HCT116 (cell line): Measurements from ENCODE around the gene GUCY2D. TPM values are rescaled to one million over a fixed set of nuclear protein-coding genes. Genes with fewer than 3 reads are reported as not detected.

Experiments used
- ATAC-seq: fragments of 200-7000 bp; cut with Tn5 transposase; 2 replicates; pipeline ENCODE4 v1.9.1; 2020; ENCODE audit warnings: mild to moderate bottlenecking, moderate library complexity
- BruUV-seq: library from RNA; stranded (reverse); fragments of 400-500 nt; replicated peaks from 2 replicates; lab custom pipeline; 2021; lab: Mats Ljungman, UMichigan
- CTCF ChIA-PET: fragments of 300-600 bp; sonication (Branson Sonifier 250); formaldehyde crosslinking; loops from one replicate; lab custom pipeline; 2021; ENCODE audit warnings: antibody characterized with exemption; lab: Charles Lee
- POLR2A ChIA-PET: fragments of 300-600, 350-600 bp; sonication (Branson Sonifier 250); formaldehyde crosslinking; loops from one replicate; lab custom pipeline; 2021; ENCODE audit warnings: antibody characterized with exemption; lab: Charles Lee
- RAD21 ChIA-PET, 2 experiments: fragments of 300-600 bp; sonication (Branson Sonifier 250); formaldehyde crosslinking; loops; one replicate each; lab custom pipeline; 2023; ENCODE audit warnings: low total read pairs in 2 of 2; ENCODE audit not compliant: uncharacterized antibody in 2 of 2, unreplicated experiment in 2 of 2, low non-redundant PET in 1 of 2; lab: Charles Lee
- DNase-seq: peaks from one replicate; pipeline ENCODE4 v3.0.0-alpha.2; 2010; ENCODE audit warnings: low read depth, low spot score
- H2AFZ ChIP-seq: fragments of 200-600 bp; shearing (Covaris generic), sonication (generic); 2 replicates; pipeline ENCODE4 v1.6.1; 2017; ENCODE audit warnings: low read depth, mixed run types, mixed read lengths, antibody characterized with exemption, low read length; ENCODE audit not compliant: poor library complexity, severe bottlenecking
- H3K27ac ChIP-seq: 2 replicates; pipeline ENCODE4 v1.5.1; 2012; ENCODE audit warnings: low read depth, low read length
- H3K27me3 ChIP-seq: fragments of 200-600 bp; sonication (generic); 2 replicates; pipeline ENCODE4 v1.6.1; 2016; ENCODE audit warnings: mixed run types, low read length, mixed read lengths; ENCODE audit not compliant: insufficient read depth
- H3K36me3 ChIP-seq, 2 experiments: fragments of 200-500 bp in 1 of 2; fragments of 200-600 bp in 1 of 2; sonication (Bioruptor generic) in 1 of 2; sonication (generic) in 1 of 2; 2 replicates each; pipeline versions ENCODE4 v1.5.1 to v1.6.1; 2014 to 2016; ENCODE audit warnings: low read length in 2 of 2, inconsistent platforms in 1 of 2, mixed read lengths in 1 of 2, mixed run types in 1 of 2; ENCODE audit not compliant: insufficient read depth in 2 of 2, control insufficient read depth in 1 of 2
- H3K4me1 ChIP-seq, 2 experiments: fragments of 200-600 bp in 1 of 2; sonication (generic) in 1 of 2; 2 replicates each; pipeline versions ENCODE4 v1.5.1 to v1.6.1; 2012 to 2017; ENCODE audit warnings: low read length in 2 of 2, inconsistent platforms in 1 of 2, mild to moderate bottlenecking in 1 of 2, mixed read lengths in 1 of 2, mixed run types in 1 of 2, moderate library complexity in 1 of 2; ENCODE audit not compliant: insufficient read depth in 2 of 2, control insufficient read depth in 1 of 2
- H3K4me2 ChIP-seq: fragments of 200-600 bp; sonication (generic); 2 replicates; pipeline ENCODE4 v1.6.1; 2017; ENCODE audit warnings: mixed run types, low read length, mixed read lengths
- H3K4me3 ChIP-seq, 2 experiments: fragments of 200-600 bp in 1 of 2; sonication (generic) in 1 of 2; replicated peaks in 1 of 2; 2 replicates each; pipeline ENCODE4 v1.5.1; 2011 to 2016; ENCODE audit warnings: low read length in 2 of 2, control low read depth in 1 of 2, low read depth in 1 of 2, mild to moderate bottlenecking in 1 of 2, mixed read lengths in 1 of 2, mixed run types in 1 of 2
- H3K79me2 ChIP-seq: fragments of 200-600 bp; sonication (generic); 2 replicates; pipeline ENCODE4 v1.6.1; 2017; ENCODE audit warnings: mild to moderate bottlenecking, mixed run types, low read length, moderate library complexity, mixed read lengths; ENCODE audit not compliant: insufficient read depth
- H3K9ac ChIP-seq: fragments of 200-600 bp; sonication (generic); 2 replicates; pipeline ENCODE4 v1.6.1; 2016; ENCODE audit warnings: low read length, mixed read lengths
- H3K9me2 ChIP-seq: fragments of 200-600 bp; sonication (generic), shearing (Covaris generic); 2 replicates; pipeline ENCODE4 v1.6.1; 2017; ENCODE audit warnings: mixed run types, mild to moderate bottlenecking, moderate library complexity; ENCODE audit not compliant: insufficient read depth
- H3K9me3 ChIP-seq, 2 experiments: fragments of 200-500 bp in 1 of 2; fragments of 200-600 bp in 1 of 2; sonication (Bioruptor generic) in 1 of 2; sonication (generic) in 1 of 2; 2 replicates each; pipeline ENCODE4 v1.6.1; 2014 to 2017; ENCODE audit warnings: low read length in 2 of 2, mixed read lengths in 2 of 2, inconsistent platforms in 1 of 2, low read depth in 1 of 2, mild to moderate bottlenecking in 1 of 2, mixed run types in 1 of 2, moderate library complexity in 1 of 2; ENCODE audit not compliant: control insufficient read depth in 1 of 2, insufficient read depth in 1 of 2
- H4K20me1 ChIP-seq: fragments of 200-600 bp; sonication (generic), shearing (Covaris generic); 2 replicates; pipeline ENCODE4 v1.6.1; 2017; ENCODE audit warnings: mixed run types, mild to moderate bottlenecking, moderate library complexity; ENCODE audit not compliant: insufficient read depth
- CBX3 ChIP-seq: IDR thresholded peaks from 2 replicates; pipeline ENCODE4 v1.6.1; 2012; ENCODE audit warnings: low read depth
- CEBPB ChIP-seq: IDR thresholded peaks from 2 replicates; pipeline ENCODE4 v1.6.1; 2012; ENCODE audit warnings: low read depth
- FOSL1 ChIP-seq: IDR thresholded peaks from 2 replicates; pipeline ENCODE4 v1.6.1; 2012; ENCODE audit warnings: low read depth
- JUND ChIP-seq: IDR thresholded peaks from 2 replicates; pipeline ENCODE4 v1.6.1; 2012
- POLR2A ChIP-seq: IDR thresholded peaks from 2 replicates; pipeline ENCODE4 v1.7.0; 2011; ENCODE audit warnings: borderline replicate concordance; ENCODE audit not compliant: insufficient read depth, insufficient read length; ENCODE audit errors: extremely low read depth
- POLR2AphosphoS5 ChIP-seq: IDR thresholded peaks from 2 replicates; pipeline ENCODE4 v1.6.1; 2011; ENCODE audit warnings: mild to moderate bottlenecking, low read depth, low read length, moderate library complexity
- SIN3A ChIP-seq: IDR thresholded peaks from 2 replicates; pipeline ENCODE4 v1.6.1; 2012; ENCODE audit warnings: low read depth
- SP1 ChIP-seq: IDR thresholded peaks from 2 replicates; pipeline ENCODE4 v1.6.1; 2012; ENCODE audit warnings: low read depth
- SRF ChIP-seq: IDR thresholded peaks from 2 replicates; pipeline ENCODE4 v1.6.1; 2012; ENCODE audit warnings: low read depth
- TCF7L2 ChIP-seq: IDR thresholded peaks from 2 replicates; pipeline ENCODE4 v1.7.0; 2011; ENCODE audit warnings: borderline replicate concordance, inconsistent platforms; ENCODE audit not compliant: insufficient read depth, insufficient read length; ENCODE audit errors: extremely low read depth
- YY1 ChIP-seq: IDR thresholded peaks from 2 replicates; pipeline ENCODE4 v1.6.1; 2011; ENCODE audit warnings: low read length, low read depth, moderate library complexity, mild to moderate bottlenecking; ENCODE audit not compliant: insufficient replicate concordance; ENCODE audit errors: extremely low read depth
- ZFX ChIP-seq: fragments of 450-650 bp; IDR thresholded peaks from 2 replicates; pipeline ENCODE4 v1.6.1; 2017
- ZNF274 ChIP-seq: fragments of 200-500 bp; sonication (Bioruptor generic); IDR thresholded peaks from 2 replicates; pipeline ENCODE4 v1.6.1; 2014; ENCODE audit warnings: mild to moderate bottlenecking, low read depth, low read length, inconsistent platforms
- intact Hi-C: fragments of 100-400 bp; cut with micrococcal nuclease; formaldehyde crosslinking; loops from 2 replicates; pipeline ENCODE4 v1.10.0; 2022
- total RNA-seq: library from RNA; stranded (reverse); gene quantifications from one replicate; pipeline ENCODE4 v1.2.1, GENCODE V29; 2021; ENCODE audit not compliant: unreplicated experiment
- TF ChIP-seq, protein P1 (sequence below): IDR thresholded peaks from 2 replicates; pipeline ENCODE4 v1.6.1; 2011; ENCODE audit warnings: mild to moderate bottlenecking, low read length, moderate library complexity; ENCODE audit not compliant: insufficient replicate concordance; ENCODE audit errors: extremely low read depth
- TF ChIP-seq, protein P2 (sequence below): IDR thresholded peaks from 2 replicates; pipeline ENCODE4 v1.6.1; 2012
- TF ChIP-seq, protein P3 (sequence below): IDR thresholded peaks from 2 replicates; pipeline ENCODE4 v1.6.1; 2012; ENCODE audit warnings: low read depth

Gene GUCY2D
- total RNA-seq, 1 experiment from 2014 or later, result 1.4 TPM

DNA sequence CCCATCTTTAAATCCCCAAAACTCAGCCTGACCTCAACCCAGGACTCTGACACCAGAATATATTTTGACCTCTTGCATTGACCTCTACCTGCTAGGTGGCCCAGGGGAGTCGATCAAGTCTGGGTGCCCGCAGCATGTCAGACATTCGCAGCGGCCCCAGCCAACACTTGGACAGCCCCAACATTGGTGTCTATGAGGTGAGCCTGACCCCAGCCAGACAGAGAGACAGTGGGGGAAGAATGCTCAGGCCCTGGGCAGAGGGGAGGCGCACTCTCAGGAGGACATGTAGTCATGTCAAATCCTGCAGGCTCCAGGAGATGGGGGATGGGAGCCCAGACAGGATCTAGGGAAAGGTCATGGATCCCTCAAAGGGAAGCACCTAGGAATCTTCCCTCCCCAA lies 5.4 kb downstream of the GUCY2D start:
- no peaks in the 10 kb centered on the region for H4K20me1 ChIP-seq
- ChIA-PET POLR2A (no interaction called here), RAD21 (no interaction called here)
- H3K9me2 ChIP-seq, result no peaks in the 10 kb centered on the region
- DNase-seq, result no peak
- no peak overlapping the region for H2AFZ ChIP-seq
- TF ChIP-seq FOSL1 (no peak), JUND (no peak), YY1 (no peak), CEBPB (no peak)
- TF ChIP-seq, protein P1, sequence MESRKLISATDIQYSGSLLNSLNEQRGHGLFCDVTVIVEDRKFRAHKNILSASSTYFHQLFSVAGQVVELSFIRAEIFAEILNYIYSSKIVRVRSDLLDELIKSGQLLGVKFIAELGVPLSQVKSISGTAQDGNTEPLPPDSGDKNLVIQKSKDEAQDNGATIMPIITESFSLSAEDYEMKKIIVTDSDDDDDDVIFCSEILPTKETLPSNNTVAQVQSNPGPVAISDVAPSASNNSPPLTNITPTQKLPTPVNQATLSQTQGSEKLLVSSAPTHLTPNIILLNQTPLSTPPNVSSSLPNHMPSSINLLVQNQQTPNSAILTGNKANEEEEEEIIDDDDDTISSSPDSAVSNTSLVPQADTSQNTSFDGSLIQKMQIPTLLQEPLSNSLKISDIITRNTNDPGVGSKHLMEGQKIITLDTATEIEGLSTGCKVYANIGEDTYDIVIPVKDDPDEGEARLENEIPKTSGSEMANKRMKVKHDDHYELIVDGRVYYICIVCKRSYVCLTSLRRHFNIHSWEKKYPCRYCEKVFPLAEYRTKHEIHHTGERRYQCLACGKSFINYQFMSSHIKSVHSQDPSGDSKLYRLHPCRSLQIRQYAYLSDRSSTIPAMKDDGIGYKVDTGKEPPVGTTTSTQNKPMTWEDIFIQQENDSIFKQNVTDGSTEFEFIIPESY, result no peak
- TF ChIP-seq, protein P2, sequence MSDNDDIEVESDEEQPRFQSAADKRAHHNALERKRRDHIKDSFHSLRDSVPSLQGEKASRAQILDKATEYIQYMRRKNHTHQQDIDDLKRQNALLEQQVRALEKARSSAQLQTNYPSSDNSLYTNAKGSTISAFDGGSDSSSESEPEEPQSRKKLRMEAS, result no peak
- TF ChIP-seq, all 23 proteins: peak for 0
- CTCF ChIA-PET, result no interaction called here
- no peak overlapping the region for H3K27ac ChIP-seq
- peaks cover 0 to 11% of the 10 kb centered on the region in 2 experiments; a peak in 2 of 4 replicates for H3K4me1 ChIP-seq
- no peak overlapping the region for H3K9ac ChIP-seq
- H3K27me3 ChIP-seq, result no peaks in the 10 kb centered on the region
- H3K4me2 ChIP-seq, result no peak overlapping the region
- ATAC-seq, result no peak
- no peaks in the 10 kb centered on the region for H3K36me3 ChIP-seq
- H3K9me3 ChIP-seq, result no peaks in the 10 kb centered on the region
- H3K79me2 ChIP-seq, result no peaks in the 10 kb centered on the region
- H3K4me3 ChIP-seq, result no peak overlapping the region
- intact Hi-C loops, result no loop called here
- BruUV-seq, result no TSS peak

DNA sequence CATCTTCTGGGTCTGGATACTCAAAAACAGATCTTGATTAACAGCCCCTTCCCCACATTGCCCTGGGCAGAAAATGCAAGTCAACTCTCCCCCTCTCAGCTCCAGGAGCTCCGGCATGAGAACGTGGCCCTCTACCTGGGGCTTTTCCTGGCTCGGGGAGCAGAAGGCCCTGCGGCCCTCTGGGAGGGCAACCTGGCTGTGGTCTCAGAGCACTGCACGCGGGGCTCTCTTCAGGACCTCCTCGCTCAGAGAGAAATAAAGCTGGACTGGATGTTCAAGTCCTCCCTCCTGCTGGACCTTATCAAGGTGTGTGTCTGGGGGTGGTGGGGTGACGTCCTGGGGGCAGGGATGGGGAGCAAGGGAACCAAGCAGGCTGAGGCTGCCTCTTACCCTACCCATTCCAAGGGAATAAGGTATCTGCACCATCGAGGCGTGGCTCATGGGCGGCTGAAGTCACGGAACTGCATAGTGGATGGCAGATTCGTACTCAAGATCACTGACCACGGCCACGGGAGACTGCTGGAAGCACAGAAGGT lies 9.7 kb downstream of the GUCY2D start:
- POLR2A ChIA-PET, result no interaction called here
- no peak overlapping the region for H3K4me3 ChIP-seq
- H3K27ac ChIP-seq, result no peak overlapping the region
- intact Hi-C loops, result no loop called here
- no TSS peak for BruUV-seq
- no peak overlapping the region for H3K9ac ChIP-seq
- CTCF ChIA-PET, result no interaction called here
- RAD21 ChIA-PET, result no interaction called here
- no peaks in the 10 kb centered on the region for H3K79me2 ChIP-seq
- H3K4me2 ChIP-seq, result no peak overlapping the region
- H3K9me3 ChIP-seq, result no peaks in the 10 kb centered on the region
- H3K4me1 ChIP-seq, result peaks cover 4 to 17% of the 10 kb centered on the region in 2 experiments; a peak in 3 of 4 replicates
- H3K27me3 ChIP-seq, result no peaks in the 10 kb centered on the region
- no peaks in the 10 kb centered on the region for H3K9me2 ChIP-seq
- H3K36me3 ChIP-seq, result no peaks in the 10 kb centered on the region
- no peaks in the 10 kb centered on the region for H4K20me1 ChIP-seq
- H2AFZ ChIP-seq, result no peak overlapping the region
- no peak for DNase-seq
- ATAC-seq, result no peak
- TF ChIP-seq JUND (no peak), ZFX (no peak), ZNF274 (no peak), SP1 (no peak), POLR2A (no peak), SIN3A (no peak), FOSL1 (no peak), CEBPB (no peak), TCF7L2 (no peak), SRF (no peak), CBX3 (no peak), YY1 (no peak), POLR2AphosphoS5 (no peak)
- TF ChIP-seq, protein P3, sequence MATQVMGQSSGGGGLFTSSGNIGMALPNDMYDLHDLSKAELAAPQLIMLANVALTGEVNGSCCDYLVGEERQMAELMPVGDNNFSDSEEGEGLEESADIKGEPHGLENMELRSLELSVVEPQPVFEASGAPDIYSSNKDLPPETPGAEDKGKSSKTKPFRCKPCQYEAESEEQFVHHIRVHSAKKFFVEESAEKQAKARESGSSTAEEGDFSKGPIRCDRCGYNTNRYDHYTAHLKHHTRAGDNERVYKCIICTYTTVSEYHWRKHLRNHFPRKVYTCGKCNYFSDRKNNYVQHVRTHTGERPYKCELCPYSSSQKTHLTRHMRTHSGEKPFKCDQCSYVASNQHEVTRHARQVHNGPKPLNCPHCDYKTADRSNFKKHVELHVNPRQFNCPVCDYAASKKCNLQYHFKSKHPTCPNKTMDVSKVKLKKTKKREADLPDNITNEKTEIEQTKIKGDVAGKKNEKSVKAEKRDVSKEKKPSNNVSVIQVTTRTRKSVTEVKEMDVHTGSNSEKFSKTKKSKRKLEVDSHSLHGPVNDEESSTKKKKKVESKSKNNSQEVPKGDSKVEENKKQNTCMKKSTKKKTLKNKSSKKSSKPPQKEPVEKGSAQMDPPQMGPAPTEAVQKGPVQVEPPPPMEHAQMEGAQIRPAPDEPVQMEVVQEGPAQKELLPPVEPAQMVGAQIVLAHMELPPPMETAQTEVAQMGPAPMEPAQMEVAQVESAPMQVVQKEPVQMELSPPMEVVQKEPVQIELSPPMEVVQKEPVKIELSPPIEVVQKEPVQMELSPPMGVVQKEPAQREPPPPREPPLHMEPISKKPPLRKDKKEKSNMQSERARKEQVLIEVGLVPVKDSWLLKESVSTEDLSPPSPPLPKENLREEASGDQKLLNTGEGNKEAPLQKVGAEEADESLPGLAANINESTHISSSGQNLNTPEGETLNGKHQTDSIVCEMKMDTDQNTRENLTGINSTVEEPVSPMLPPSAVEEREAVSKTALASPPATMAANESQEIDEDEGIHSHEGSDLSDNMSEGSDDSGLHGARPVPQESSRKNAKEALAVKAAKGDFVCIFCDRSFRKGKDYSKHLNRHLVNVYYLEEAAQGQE, result no peak
